Measurements from ENCODE around the gene GBA3.

DNA sequence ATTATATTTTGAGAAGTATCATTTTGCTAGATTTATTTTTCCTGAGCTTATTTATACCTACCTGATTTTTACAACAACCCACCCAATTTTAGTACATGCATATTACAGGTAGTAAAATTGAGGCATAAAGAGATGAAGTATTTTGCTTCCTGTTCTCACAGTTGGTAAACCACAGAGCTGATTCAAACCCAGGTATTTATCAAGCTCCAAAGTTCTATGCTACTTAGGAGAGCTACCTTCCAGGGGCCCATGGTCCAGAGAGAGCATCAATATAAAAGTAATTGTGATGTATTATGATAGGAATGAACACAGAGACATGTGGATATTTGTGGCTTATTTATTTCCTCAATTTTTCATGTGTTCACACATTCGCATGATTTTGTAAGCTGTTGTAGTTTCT, 20.2 kb upstream of the GBA3 start:
- no peak for TF ChIP-seq EP300 (IDR thresholded peaks at IDR 0.05)
- TF ChIP-seq, protein P1, sequence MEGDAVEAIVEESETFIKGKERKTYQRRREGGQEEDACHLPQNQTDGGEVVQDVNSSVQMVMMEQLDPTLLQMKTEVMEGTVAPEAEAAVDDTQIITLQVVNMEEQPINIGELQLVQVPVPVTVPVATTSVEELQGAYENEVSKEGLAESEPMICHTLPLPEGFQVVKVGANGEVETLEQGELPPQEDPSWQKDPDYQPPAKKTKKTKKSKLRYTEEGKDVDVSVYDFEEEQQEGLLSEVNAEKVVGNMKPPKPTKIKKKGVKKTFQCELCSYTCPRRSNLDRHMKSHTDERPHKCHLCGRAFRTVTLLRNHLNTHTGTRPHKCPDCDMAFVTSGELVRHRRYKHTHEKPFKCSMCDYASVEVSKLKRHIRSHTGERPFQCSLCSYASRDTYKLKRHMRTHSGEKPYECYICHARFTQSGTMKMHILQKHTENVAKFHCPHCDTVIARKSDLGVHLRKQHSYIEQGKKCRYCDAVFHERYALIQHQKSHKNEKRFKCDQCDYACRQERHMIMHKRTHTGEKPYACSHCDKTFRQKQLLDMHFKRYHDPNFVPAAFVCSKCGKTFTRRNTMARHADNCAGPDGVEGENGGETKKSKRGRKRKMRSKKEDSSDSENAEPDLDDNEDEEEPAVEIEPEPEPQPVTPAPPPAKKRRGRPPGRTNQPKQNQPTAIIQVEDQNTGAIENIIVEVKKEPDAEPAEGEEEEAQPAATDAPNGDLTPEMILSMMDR (IDR thresholded peaks at IDR 0.05) = no peak
